Loucy (cell line): ENCODE results near the gene USP16.

Experiments
- H2AFZ ChIP-seq: fragments of 200-600 bp; sonication (generic); 2 replicates; pipeline ENCODE4 v1.6.0; 2016; ENCODE audit warnings: antibody characterized with exemption, mild to moderate bottlenecking, low read length, moderate library complexity
- H3F3A ChIP-seq: fragments of 200-600 bp; 2 replicates; pipeline ENCODE4 v1.6.0; 2016; ENCODE audit warnings: antibody characterized with exemption, low read depth, mild to moderate bottlenecking
- H3K27me3 ChIP-seq: fragments of 200-600 bp; sonication (generic); 2 replicates; pipeline ENCODE4 v1.6.1; 2014; ENCODE audit warnings: low read length, mild to moderate bottlenecking; ENCODE audit not compliant: insufficient read depth, poor library complexity, severe bottlenecking
- H3K36me3 ChIP-seq: fragments of 200-600 bp; sonication (generic); 2 replicates; pipeline ENCODE4 v1.6.1; 2016; ENCODE audit warnings: low read length; ENCODE audit not compliant: insufficient read depth
- H3K4me1 ChIP-seq: fragments of 200-600 bp; sonication (generic); 2 replicates; pipeline ENCODE4 v1.5.1; 2014; ENCODE audit warnings: low read length, mild to moderate bottlenecking; ENCODE audit not compliant: insufficient read depth, poor library complexity, severe bottlenecking
- H3K4me2 ChIP-seq: fragments of 200-600 bp; sonication (generic); 2 replicates; pipeline ENCODE4 v1.6.0; 2014; ENCODE audit warnings: antibody characterized with exemption, low read length, low read depth, mild to moderate bottlenecking; ENCODE audit not compliant: poor library complexity, severe bottlenecking
- H3K4me3 ChIP-seq: fragments of 200-600 bp; sonication (generic); 2 replicates; pipeline ENCODE4 v1.5.1; 2014; ENCODE audit warnings: low read length, mild to moderate bottlenecking, mixed read lengths; ENCODE audit not compliant: poor library complexity, severe bottlenecking
- H3K79me2 ChIP-seq: fragments of 200-600 bp; sonication (generic); 2 replicates; pipeline ENCODE4 v1.6.1; 2014; ENCODE audit warnings: low read length; ENCODE audit not compliant: insufficient read depth
- H3K9ac ChIP-seq: fragments of 200-600 bp; sonication (generic); 2 replicates; pipeline ENCODE4 v1.6.0; 2014; ENCODE audit warnings: mild to moderate bottlenecking, low read depth, low read length, moderate library complexity; ENCODE audit not compliant: poor library complexity, severe bottlenecking
- H3K9me2 ChIP-seq: fragments of 200-600 bp; sonication (generic); replicated peaks from 2 replicates; pipeline ENCODE4 v1.6.1; 2016; ENCODE audit warnings: low read depth, low read length, mixed read lengths
- H3K9me3 ChIP-seq: fragments of 200-600 bp; sonication (generic); 2 replicates; pipeline ENCODE4 v1.6.1; 2014; ENCODE audit warnings: mild to moderate bottlenecking, antibody characterized with exemption, low read length, low read depth; ENCODE audit not compliant: insufficient read depth
- H4K20me1 ChIP-seq: fragments of 200-600 bp; sonication (generic); 2 replicates; pipeline ENCODE4 v1.6.0; 2014; ENCODE audit warnings: antibody characterized with exemption, low read length, mild to moderate bottlenecking; ENCODE audit not compliant: insufficient read depth, poor library complexity, severe bottlenecking
- EZH2phosphoT487 ChIP-seq: fragments of 200-600 bp; IDR thresholded peaks from 2 replicates; pipeline ENCODE4 v1.6.1; 2018; ENCODE audit warnings: antibody characterized with exemption, mild to moderate bottlenecking, moderate library complexity, borderline replicate concordance
- TF ChIP-seq, protein P1 (sequence below): fragments of 200-600 bp; sonication (generic); conservative IDR thresholded peaks from 2 replicates; pipeline ENCODE4 v1.5.1; 2014; ENCODE audit warnings: mild to moderate bottlenecking, antibody characterized with exemption, low read length

The USP16 gene

DNA sequence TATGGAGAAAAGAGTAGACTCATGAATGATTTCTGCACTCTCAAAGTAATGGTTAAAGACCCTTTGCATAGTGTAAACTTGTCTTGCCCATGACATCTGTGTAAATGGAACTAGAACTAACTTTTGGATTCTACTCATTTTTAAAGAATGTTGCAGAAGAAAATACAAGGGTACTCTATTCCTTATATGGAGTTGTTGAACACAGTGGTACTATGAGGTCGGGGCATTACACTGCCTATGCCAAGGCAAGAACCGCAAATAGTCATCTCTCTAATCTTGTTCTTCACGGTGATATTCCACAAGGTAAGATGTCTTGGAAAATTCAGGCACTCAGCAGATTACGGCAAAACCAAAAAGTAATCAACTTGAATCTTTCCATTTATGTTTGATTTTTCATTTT is 29.2 kb downstream of the USP16 start:
- Histone ChIP-seq H3K36me3 (peaks cover 78% of the 10 kb centered on the region), H3K9me2 (no peaks in the 10 kb centered on the region), H3K9ac (no peak overlapping the region), H3K4me1 (peaks cover 7% of the 10 kb centered on the region), H3K9me3 (no peaks in the 10 kb centered on the region; the same call in 1 of the 2 replicates), H4K20me1 (no peaks in the 10 kb centered on the region), H3F3A (peaks cover 5% of the 10 kb centered on the region; the same call in 1 of the 2 replicates), H3K79me2 (no peaks in the 10 kb centered on the region), H3K4me2 (no peak overlapping the region), H3K4me3 (no peak overlapping the region), H3K27me3 (no peaks in the 10 kb centered on the region), H2AFZ (no peak overlapping the region)
- TF ChIP-seq EZH2phosphoT487 = no peak
- TF ChIP-seq, protein P1, sequence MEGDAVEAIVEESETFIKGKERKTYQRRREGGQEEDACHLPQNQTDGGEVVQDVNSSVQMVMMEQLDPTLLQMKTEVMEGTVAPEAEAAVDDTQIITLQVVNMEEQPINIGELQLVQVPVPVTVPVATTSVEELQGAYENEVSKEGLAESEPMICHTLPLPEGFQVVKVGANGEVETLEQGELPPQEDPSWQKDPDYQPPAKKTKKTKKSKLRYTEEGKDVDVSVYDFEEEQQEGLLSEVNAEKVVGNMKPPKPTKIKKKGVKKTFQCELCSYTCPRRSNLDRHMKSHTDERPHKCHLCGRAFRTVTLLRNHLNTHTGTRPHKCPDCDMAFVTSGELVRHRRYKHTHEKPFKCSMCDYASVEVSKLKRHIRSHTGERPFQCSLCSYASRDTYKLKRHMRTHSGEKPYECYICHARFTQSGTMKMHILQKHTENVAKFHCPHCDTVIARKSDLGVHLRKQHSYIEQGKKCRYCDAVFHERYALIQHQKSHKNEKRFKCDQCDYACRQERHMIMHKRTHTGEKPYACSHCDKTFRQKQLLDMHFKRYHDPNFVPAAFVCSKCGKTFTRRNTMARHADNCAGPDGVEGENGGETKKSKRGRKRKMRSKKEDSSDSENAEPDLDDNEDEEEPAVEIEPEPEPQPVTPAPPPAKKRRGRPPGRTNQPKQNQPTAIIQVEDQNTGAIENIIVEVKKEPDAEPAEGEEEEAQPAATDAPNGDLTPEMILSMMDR = no peak

DNA sequence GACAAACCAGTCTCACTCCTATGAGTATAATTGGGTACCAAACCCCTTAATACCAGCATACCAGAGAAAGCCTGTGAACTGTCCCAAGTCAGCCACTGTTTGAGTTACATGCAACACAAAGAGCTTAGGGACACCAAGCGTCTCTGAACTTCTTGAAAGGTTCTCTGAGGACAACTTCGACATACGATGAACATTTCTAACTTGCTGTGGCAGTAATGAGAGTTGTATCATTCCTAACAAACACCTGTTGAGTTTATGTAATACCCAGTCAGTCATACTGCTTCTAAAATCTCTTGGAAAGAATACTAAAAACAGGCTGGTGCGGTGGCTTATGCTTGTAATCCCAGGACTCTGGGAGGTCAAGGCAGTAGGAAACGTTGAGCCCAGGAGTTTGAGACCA is 30.6 kb downstream of the USP16 start:
- Histone ChIP-seq H3K9me2 (no peaks in the 10 kb centered on the region), H3K4me2 (no peak overlapping the region), H3K4me1 (peaks cover 7% of the 10 kb centered on the region), H4K20me1 (no peaks in the 10 kb centered on the region), H3K27me3 (no peaks in the 10 kb centered on the region), H3K4me3 (no peak overlapping the region), H3K79me2 (no peaks in the 10 kb centered on the region), H2AFZ (no peak overlapping the region), H3F3A (peaks cover 5% of the 10 kb centered on the region; the same call in 1 of the 2 replicates), H3K36me3 (peaks cover 79% of the 10 kb centered on the region), H3K9ac (no peak overlapping the region), H3K9me3 (no peaks in the 10 kb centered on the region; the same call in 1 of the 2 replicates)
- TF ChIP-seq EZH2phosphoT487 = no peak
- TF ChIP-seq, protein P1 = no peak

DNA sequence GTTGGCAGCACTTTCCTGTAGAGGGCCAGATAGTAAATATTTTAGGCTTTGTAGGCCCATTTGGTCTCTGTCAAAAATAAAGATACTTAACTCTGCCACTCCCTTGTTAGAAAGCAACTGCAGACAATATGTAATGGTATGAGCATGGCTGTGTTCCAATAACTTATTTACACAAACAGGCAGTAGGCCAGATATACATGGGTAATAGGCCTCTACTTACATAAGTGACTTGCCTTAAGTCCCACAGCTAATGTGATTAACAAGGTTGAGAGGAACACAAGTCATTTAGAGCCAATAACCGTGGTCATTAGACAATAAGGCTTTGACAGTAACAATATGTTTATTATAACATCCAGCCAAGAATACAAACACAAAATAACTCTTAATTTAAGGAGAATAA is 31.5 kb downstream of the USP16 start:
- Histone ChIP-seq H2AFZ (no peak overlapping the region), H3K4me2 (no peak overlapping the region), H3K36me3 (peaks cover 78% of the 10 kb centered on the region), H3K9ac (no peak overlapping the region), H3K9me3 (no peaks in the 10 kb centered on the region; the same call in 1 of the 2 replicates), H3K4me1 (peaks cover 7% of the 10 kb centered on the region), H3K27me3 (no peaks in the 10 kb centered on the region), H3K9me2 (no peaks in the 10 kb centered on the region), H3K4me3 (no peak overlapping the region), H3F3A (peaks cover 5% of the 10 kb centered on the region; the same call in 1 of the 2 replicates), H3K79me2 (no peaks in the 10 kb centered on the region), H4K20me1 (no peaks in the 10 kb centered on the region)
- TF ChIP-seq EZH2phosphoT487 = no peak
- TF ChIP-seq, protein P1 = no peak
